ENCODE data around the gene SERPINC1. TPM values are rescaled to one million over a fixed set of nuclear protein-coding genes. Genes with fewer than 3 reads are reported as not detected.

Gene SERPINC1
- total and polyA plus RNA-seq, 2 of the 13 experiments (the other 11 are each of a cell fraction or from before 2014, with no cell fraction given), result 142 to 205 TPM

DNA sequence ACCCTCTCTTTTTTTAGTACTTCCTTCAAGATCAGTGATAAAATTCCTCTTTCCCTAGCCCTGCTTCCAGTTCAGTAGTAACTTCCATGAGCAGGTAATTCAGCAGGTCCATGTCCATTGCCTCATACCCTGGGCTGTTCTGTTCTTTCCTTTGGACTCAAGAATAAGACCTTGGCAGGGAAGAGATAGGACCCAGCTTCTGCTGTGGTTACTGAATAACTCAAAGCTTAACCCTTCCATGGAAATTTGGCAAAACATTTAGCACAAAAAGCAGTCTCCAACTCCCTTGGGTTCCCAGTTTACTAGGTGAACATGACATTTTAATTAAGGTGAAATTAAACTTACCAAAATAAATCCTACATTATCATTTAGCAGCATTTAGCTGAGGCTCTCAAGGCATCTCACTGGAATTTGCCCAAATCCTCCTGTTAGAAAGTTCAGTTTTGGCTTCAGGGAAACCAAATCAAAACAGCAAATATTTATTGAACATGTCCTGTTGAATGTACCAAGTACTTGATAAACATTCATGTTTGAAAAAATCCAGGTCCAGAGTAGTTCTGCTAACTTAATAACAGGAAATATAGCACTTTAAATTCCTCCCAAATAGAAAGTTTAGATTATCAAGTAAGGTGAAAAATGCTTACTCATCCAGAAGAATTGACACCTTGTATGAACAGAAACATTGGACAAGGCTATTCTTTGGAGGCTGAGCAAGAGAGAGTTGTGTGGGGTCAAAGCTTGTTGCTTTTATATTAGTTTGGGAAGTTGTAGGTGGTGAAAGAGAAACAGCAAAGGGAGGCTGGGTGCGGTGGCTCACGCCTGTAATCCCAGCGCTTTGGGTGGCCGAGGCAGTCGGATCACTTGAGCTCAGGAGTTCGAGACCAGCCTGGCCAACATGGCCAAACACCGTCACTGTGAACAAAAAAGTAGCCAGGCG is 8.4 kb upstream of the SERPINC1 start (continued):
- no peak for TF ChIP-seq RARG (CRISPR knock-in tag; IDR thresholded peaks at IDR 0.05; ENCODE audit: low read depth)
- TF ChIP-seq, protein P1, sequence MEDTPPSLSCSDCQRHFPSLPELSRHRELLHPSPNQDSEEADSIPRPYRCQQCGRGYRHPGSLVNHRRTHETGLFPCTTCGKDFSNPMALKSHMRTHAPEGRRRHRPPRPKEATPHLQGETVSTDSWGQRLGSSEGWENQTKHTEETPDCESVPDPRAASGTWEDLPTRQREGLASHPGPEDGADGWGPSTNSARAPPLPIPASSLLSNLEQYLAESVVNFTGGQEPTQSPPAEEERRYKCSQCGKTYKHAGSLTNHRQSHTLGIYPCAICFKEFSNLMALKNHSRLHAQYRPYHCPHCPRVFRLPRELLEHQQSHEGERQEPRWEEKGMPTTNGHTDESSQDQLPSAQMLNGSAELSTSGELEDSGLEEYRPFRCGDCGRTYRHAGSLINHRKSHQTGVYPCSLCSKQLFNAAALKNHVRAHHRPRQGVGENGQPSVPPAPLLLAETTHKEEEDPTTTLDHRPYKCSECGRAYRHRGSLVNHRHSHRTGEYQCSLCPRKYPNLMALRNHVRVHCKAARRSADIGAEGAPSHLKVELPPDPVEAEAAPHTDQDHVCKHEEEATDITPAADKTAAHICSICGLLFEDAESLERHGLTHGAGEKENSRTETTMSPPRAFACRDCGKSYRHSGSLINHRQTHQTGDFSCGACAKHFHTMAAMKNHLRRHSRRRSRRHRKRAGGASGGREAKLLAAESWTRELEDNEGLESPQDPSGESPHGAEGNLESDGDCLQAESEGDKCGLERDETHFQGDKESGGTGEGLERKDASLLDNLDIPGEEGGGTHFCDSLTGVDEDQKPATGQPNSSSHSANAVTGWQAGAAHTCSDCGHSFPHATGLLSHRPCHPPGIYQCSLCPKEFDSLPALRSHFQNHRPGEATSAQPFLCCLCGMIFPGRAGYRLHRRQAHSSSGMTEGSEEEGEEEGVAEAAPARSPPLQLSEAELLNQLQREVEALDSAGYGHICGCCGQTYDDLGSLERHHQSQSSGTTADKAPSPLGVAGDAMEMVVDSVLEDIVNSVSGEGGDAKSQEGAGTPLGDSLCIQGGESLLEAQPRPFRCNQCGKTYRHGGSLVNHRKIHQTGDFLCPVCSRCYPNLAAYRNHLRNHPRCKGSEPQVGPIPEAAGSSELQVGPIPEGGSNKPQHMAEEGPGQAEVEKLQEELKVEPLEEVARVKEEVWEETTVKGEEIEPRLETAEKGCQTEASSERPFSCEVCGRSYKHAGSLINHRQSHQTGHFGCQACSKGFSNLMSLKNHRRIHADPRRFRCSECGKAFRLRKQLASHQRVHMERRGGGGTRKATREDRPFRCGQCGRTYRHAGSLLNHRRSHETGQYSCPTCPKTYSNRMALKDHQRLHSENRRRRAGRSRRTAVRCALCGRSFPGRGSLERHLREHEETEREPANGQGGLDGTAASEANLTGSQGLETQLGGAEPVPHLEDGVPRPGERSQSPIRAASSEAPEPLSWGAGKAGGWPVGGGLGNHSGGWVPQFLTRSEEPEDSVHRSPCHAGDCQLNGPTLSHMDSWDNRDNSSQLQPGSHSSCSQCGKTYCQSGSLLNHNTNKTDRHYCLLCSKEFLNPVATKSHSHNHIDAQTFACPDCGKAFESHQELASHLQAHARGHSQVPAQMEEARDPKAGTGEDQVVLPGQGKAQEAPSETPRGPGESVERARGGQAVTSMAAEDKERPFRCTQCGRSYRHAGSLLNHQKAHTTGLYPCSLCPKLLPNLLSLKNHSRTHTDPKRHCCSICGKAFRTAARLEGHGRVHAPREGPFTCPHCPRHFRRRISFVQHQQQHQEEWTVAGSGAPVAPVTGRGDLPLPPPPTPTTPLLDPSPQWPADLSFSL (CRISPR knock-in tag; IDR thresholded peaks at IDR 0.05), result no peak
- no peak for TF ChIP-seq ZNF10 (CRISPR knock-in tag; IDR thresholded peaks at IDR 0.05; ENCODE audit: borderline replicate concordance, low read depth)
- TF ChIP-seq ZFP36L1 (CRISPR knock-in tag; IDR thresholded peaks at IDR 0.05), result no peak
- no peak for TF ChIP-seq PLRG1 (conservative IDR thresholded peaks at IDR 0.05)
- 0 out of 2 replicates have a peak, but pooled peaks have one; percentile 15 for TF ChIP-seq RXRB (CRISPR knock-in tag; IDR thresholded peaks at IDR 0.05; ENCODE audit: borderline replicate concordance)
- TF ChIP-seq NR0B2 (CRISPR knock-in tag; IDR thresholded peaks at IDR 0.05), result no peak
- no peak for TF ChIP-seq KLF13 (CRISPR knock-in tag; IDR thresholded peaks at IDR 0.05)
- no peak for TF ChIP-seq ZSCAN21 (CRISPR knock-in tag; IDR thresholded peaks at IDR 0.05; ENCODE audit: borderline replicate concordance)
- TF ChIP-seq PHF5A (CRISPR knock-in tag; IDR thresholded peaks at IDR 0.05; ENCODE audit: low read depth, unreplicated experiment), result no peak
- TF ChIP-seq ZXDC (CRISPR knock-in tag; IDR thresholded peaks at IDR 0.05), result no peak
- TF ChIP-seq E2F2 (CRISPR knock-in tag; IDR thresholded peaks at IDR 0.05; ENCODE audit: borderline replicate concordance), result no peak
- no peak for TF ChIP-seq ZBTB7B (CRISPR knock-in tag; IDR thresholded peaks at IDR 0.05)
- TF ChIP-seq BORCS8-MEF2B (CRISPR knock-in tag; IDR thresholded peaks at IDR 0.05), result no peak
- TF ChIP-seq ZNF567 (CRISPR knock-in tag; IDR thresholded peaks at IDR 0.05; ENCODE audit: borderline replicate concordance), result no peak
- TF ChIP-seq SNAI1 (CRISPR knock-in tag; IDR thresholded peaks at IDR 0.05; ENCODE audit: borderline replicate concordance), result no peak
- no peak for TF ChIP-seq PRMT3 (CRISPR knock-in tag; IDR thresholded peaks at IDR 0.05; ENCODE audit: borderline replicate concordance, low read depth)

Measured in HepG2 (cell line).